SJSA1 (cell line): Measurements from ENCODE around the gene XPNPEP2. TPM values are rescaled to one million over a fixed set of nuclear protein-coding genes. Genes with fewer than 3 reads are reported as not detected.

ENCODE experiments used
- DNase-seq, 2 experiments: peaks; one replicate each; pipeline ENCODE4 v3.0.0-alpha.2; 2015 to 2020; ENCODE audit warnings: low spot score in 2 of 2, low read depth in 1 of 2
- H3K27ac ChIP-seq: fragments of 250-450 bp; sonication (Bioruptor Pico); 2 replicates; pipeline ENCODE4 v1.5.1; 2020; ENCODE audit warnings: mild to moderate bottlenecking, moderate library complexity
- H3K27me3 ChIP-seq: fragments of 250-450 bp; sonication (Bioruptor Pico); replicated peaks from 2 replicates; pipeline ENCODE4 v1.5.1; 2020; ENCODE audit warnings: mild to moderate bottlenecking, moderate library complexity
- H3K36me3 ChIP-seq: fragments of 250-450 bp; sonication (Bioruptor Pico); 2 replicates; pipeline ENCODE4 v1.5.1; 2020; ENCODE audit warnings: mild to moderate bottlenecking
- H3K4me1 ChIP-seq: fragments of 250-450 bp; sonication (Bioruptor Pico); replicated peaks from 2 replicates; pipeline ENCODE4 v1.6.1; 2021; ENCODE audit warnings: mild to moderate bottlenecking
- H3K4me3 ChIP-seq: fragments of 250-450 bp; sonication (Bioruptor Pico); 2 replicates; pipeline ENCODE4 v1.5.1; 2020; ENCODE audit warnings: mild to moderate bottlenecking
- H3K9me3 ChIP-seq: fragments of 250-450 bp; sonication (Bioruptor Pico); replicated peaks from 2 replicates; pipeline ENCODE4 v1.5.1; 2020; ENCODE audit warnings: mild to moderate bottlenecking
- total RNA-seq: library from RNA; depleted of rRNA; stranded (reverse); fragments of >200 nt; shearing (Covaris generic); gene quantifications from 2 replicates; pipeline ENCODE4 v1.2.3, GENCODE V29; 2014

The XPNPEP2 gene
- total RNA-seq, 1 experiment from 2014 or later: 0.03 TPM

DNA sequence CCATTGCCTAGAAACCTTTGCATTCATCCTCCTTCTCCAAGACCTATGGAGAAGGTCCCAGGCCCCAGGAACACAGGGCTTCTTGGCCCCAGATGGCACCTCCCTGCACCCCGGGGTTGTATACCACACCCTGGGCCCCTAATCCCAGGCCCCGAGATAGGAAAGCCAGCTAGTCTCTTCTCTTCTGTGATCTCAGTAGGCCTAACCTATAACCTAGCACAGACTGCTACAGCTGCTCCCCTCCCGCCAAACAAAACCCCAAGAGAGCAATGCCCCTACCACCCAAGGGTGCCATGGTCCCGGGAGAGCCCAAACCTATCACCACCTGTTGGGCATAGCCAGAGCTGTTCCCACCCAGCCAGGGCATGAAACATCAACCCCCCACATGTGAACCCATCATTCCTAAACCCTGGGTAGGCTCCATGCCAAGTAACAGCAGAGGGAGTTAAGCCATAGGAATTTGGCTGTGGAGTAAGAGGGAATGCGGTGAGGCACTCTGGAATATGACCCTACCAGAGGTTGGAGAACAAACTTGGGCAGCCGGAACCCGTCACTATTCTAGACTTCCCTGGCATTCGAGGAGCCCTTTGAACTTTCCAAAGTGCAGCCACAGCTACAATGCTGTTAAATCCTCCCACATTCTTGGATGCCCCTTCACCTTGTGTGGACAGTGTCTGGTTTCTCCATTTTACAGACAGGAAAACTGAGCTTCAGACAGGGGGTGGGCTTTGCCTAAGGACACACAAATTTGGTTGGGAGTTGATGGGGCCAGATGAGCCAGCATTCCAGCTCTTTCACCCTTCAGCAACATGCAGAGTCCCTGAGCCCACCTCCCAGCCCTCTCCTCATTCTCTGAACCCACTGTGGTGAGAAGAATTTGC lies 30.0 kb downstream of the XPNPEP2 start:
- H3K36me3 ChIP-seq: no peaks in the 10 kb centered on the region
- H3K4me3 ChIP-seq: no peak overlapping the region
- no peak for DNase-seq
- H3K27ac ChIP-seq: no peak overlapping the region
- H3K27me3 ChIP-seq: no peaks in the 10 kb centered on the region
- H3K9me3 ChIP-seq: no peaks in the 10 kb centered on the region
- no peaks in the 10 kb centered on the region for H3K4me1 ChIP-seq

DNA sequence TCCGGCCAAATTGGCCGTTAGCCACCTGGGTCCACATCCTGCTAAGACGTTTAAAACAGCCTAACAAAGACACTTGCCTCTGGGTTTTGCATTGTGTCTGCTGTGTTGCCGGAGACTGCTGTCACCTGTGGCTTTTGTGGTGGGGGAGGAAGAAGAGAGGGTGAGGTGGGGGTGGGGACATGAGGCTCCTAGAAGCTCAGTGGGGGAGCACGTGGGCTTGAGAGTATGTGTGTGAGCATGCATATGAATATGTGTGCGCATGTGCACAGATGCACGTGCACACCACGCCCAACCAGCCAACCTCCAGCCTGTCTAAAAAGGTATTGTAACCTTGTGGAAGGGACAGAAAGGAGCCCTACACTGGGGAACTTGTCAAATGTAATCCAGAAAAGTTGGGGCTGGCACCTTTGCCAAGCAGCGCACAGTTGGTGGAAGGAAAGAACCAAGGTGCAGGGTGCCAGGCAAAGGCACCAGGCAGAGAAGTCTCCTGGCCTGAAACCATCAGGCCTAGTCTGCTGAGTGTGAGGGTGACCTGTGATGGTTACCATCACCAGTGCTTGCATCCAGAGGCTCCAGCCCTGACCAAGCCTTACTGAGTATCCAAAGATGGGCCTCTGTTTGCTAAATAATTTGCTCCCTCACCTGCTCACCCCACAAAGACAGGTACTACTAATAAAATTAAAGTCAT lies 30.8 kb downstream of the XPNPEP2 start:
- Histone ChIP-seq H3K9me3 (no peaks in the 10 kb centered on the region), H3K4me1 (no peaks in the 10 kb centered on the region), H3K27me3 (no peaks in the 10 kb centered on the region), H3K36me3 (no peaks in the 10 kb centered on the region), H3K4me3 (no peak overlapping the region), H3K27ac (no peak overlapping the region)
- no peak for DNase-seq

DNA sequence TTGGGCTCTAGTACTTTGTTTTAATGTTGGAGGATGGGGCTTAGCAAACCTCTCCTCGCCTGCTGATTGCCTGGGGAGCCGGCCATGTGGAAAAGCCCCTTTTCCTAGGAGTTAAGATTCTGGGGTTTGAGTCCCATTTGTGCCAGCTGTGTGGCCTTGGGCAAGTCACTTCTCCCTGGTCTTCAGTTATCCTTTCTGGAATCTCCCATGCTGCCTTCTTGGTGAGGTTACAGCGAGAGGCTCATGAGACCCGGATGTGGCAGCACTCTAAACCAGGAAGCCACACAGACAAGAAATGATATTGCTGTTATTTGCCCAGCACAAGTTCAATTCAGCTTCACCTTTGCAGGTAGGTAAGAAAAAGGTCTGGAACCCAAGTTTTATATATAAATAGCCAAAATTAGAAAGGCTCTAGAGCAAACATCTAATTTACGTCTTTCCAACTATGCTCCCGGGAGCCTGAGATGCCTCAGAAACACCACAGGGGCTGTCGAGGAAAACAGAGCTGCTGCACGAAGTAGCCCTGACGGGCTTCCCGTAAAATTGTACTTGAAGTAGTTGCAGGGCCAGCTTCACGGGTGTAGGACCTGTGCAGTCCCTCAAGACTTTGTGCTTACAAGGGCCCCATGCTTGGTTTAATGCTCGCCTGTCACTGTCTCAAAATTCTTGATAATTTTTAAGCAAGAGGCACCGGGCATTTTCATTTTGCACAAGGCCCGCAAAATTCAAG lies 32.7 kb downstream of the XPNPEP2 start:
- DNase-seq: no peak
- Histone ChIP-seq H3K4me1 (no peaks in the 10 kb centered on the region), H3K36me3 (no peaks in the 10 kb centered on the region), H3K27ac (no peak overlapping the region), H3K27me3 (no peaks in the 10 kb centered on the region), H3K4me3 (no peak overlapping the region), H3K9me3 (no peaks in the 10 kb centered on the region)

DNA sequence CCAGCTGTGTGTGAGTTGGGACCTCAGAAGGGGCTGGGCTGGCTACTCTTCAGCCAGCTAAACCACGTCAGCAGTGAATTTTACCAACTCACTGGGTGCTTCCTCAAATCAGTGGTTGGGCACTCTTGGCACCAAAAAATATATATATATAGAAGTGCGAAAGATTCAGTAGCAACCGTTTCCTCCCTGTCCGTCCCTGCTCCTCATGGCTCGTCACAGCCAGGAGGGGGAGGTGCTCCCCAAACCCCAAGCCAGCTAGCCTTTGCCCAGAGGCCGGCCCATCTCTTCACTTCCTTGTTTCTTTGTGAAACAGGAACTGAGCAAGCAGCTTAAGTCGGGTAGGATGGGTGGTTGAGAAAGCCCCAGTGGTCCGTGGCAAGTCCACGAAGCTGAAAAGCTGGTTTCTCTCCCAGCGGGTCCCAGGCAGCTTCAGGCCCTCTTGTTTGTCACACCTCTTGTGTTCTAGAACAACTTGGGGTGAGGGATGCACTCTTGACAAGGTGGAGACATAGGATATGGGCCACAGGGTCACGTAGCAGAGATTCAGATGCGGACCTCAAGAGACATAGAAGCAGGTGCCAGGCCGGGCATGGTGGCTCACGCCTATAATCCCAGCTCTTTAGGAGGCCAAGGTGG lies 34.1 kb downstream of the XPNPEP2 start:
- Histone ChIP-seq H3K9me3 (no peaks in the 10 kb centered on the region), H3K27ac (no peak overlapping the region), H3K27me3 (no peaks in the 10 kb centered on the region), H3K4me3 (no peak overlapping the region), H3K36me3 (no peaks in the 10 kb centered on the region), H3K4me1 (peaks cover 4% of the 10 kb centered on the region; the same call in 1 of the 2 replicates)
- no peak for DNase-seq

DNA sequence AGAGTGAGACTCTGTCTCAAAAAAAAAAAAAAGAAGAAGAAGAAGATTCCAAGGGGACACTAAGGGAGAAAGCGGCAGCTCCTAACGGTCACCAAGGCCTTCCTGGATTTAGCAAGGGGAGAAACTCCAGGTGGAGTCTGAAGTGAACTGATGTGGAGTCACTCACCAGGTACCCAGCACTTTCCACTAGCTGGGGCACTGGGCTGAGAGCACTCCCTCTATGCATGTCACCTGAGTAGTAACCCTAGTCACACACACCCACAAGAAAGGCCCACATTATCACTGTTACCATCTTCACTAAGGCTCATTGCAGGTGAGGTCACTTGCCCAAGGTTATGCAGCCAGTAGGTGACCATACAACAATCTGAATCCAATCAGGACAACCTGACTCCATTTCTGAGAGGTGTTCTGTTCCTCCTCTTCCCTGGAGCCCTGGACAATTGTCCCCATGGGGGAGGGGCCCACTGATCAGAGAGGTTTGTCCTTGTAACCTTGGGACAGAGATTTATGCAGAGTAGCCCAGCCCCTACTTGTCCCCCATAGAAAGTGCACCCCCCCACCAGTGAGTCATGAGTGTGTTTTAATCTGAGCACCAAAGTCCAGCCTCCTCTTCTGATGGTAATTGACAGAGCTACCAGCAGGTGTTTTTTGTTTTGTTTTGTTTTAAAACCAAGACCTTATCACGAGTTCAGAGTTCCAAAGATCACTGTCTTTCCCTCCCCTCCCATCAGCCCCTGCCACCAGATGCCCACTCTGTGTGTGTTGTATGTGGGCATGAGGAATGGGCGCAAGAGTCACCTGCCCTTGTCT lies 35.1 kb downstream of the XPNPEP2 start:
- no peaks in the 10 kb centered on the region for H3K27me3 ChIP-seq
- DNase-seq: no peak
- H3K36me3 ChIP-seq: no peaks in the 10 kb centered on the region
- H3K4me1 ChIP-seq: peaks cover 4% of the 10 kb centered on the region; the same call in 1 of the 2 replicates
- no peak overlapping the region for H3K4me3 ChIP-seq
- H3K9me3 ChIP-seq: no peaks in the 10 kb centered on the region
- H3K27ac ChIP-seq: no peak overlapping the region

DNA sequence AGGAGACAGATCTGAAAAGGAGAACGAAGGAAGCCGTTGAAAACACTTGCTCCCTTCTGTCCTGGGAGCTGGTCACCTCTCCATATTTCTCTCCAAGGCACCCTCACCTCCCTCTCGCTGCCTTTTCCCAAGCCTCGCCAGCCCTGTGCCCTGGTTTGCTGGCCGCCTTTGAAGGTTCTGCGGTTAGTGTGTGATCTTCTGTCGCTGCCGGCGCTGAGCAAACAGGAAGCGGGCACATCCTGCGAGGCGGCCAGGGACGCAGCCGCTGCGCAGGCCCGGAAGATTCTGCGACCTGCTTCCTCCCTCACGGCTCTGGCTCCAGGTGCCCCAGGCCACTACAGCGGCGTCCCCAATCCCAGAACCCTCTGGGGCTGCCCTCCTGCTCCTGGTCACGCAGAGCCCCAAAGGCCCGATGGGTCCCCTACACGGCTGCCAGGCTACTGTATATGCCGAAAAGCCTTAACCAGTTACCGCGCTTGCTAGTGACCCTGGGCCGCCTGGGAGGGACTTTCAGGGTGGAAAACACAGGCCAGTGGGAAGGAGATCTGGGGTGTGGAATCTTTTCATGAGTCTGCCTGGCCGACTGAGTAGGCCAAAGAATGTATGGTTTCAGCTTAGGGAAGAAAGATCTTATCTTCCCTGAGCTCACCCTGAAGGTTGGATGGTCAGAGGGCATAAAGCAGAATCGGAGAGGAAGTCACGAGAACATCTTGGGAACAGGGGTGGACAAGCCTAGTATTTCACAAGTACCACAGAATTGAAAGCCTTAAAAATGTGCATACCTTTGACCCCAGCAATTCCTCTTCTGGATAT lies 38.6 kb downstream of the XPNPEP2 start:
- Histone ChIP-seq H3K27me3 (no peaks in the 10 kb centered on the region), H3K4me1 (peaks cover 4% of the 10 kb centered on the region; the same call in 1 of the 2 replicates), H3K4me3 (no peak overlapping the region), H3K9me3 (no peaks in the 10 kb centered on the region), H3K36me3 (no peaks in the 10 kb centered on the region), H3K27ac (no peak overlapping the region)
- peak in 1 of 2 experiments; percentile 4 for DNase-seq

DNA sequence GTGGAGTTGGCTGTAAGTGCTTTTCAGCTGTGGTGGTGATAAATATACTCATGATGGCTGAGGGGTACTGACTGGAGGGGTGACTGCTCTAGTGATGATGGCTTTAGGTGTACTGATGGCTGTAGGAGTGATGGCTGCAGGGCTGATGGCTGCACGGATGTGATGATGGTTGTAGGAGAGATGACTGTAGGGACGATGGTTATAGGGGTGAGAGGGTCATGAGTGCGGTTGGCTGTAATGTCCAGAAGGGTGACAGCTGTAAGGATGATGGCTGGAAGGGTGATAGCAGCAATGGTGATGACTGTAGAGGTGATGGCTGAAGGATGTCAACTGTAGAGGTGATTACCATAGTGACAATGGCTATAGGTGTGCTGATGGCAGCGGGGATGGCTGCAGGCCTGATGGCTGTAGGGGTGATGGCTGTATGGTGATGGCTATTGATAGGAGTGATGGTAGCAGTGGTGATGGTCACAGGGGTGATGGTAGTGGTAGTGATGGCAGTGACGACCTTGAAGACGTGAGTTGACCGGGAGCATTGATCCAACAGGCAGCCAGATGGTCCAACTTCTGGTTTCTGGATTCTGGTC lies 40.4 kb downstream of the XPNPEP2 start:
- peaks cover 4% of the 10 kb centered on the region; the same call in 1 of the 2 replicates for H3K4me1 ChIP-seq
- no peak overlapping the region for H3K4me3 ChIP-seq
- no peak for DNase-seq
- H3K27ac ChIP-seq: no peak overlapping the region
- H3K9me3 ChIP-seq: no peaks in the 10 kb centered on the region
- no peaks in the 10 kb centered on the region for H3K36me3 ChIP-seq
- no peaks in the 10 kb centered on the region for H3K27me3 ChIP-seq

DNA sequence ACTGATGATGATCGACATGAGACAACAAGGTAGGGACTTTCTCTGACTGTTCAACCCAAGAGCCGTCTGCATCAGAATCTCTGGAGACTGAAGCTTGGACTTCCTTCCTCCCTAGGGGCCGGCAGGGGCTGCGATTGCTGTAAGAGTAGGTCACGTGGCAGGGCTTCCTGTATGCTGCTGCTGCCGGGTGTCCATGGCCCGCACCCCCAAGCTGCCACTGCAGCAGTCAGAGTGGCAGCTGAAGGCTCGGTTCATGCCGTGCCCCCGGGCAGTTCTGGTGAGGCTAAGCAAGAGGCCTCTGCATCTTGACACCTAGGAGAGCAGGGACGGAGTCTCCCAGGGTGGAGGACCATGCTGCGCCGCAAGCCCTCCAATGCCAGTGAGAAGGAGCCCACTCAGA lies 41.0 kb downstream of the XPNPEP2 start, which contains the start of gene SASH3:
Gene SASH3 (plus strand): TSS at position 203 of the 400 bp plus-strand sequence. CDS start 149 bp downstream, at position 352.
- H3K9me3 ChIP-seq: no peaks in the 10 kb centered on the region
- no peak for DNase-seq
- no peaks in the 10 kb centered on the region for H3K27me3 ChIP-seq
- peaks cover 4% of the 10 kb centered on the region; the same call in 1 of the 2 replicates for H3K4me1 ChIP-seq
- H3K27ac ChIP-seq: no peak within 1 kb of the TSS
- H3K4me3 ChIP-seq: no peak within 1 kb of the TSS
- no peaks in the 10 kb centered on the region for H3K36me3 ChIP-seq

DNA sequence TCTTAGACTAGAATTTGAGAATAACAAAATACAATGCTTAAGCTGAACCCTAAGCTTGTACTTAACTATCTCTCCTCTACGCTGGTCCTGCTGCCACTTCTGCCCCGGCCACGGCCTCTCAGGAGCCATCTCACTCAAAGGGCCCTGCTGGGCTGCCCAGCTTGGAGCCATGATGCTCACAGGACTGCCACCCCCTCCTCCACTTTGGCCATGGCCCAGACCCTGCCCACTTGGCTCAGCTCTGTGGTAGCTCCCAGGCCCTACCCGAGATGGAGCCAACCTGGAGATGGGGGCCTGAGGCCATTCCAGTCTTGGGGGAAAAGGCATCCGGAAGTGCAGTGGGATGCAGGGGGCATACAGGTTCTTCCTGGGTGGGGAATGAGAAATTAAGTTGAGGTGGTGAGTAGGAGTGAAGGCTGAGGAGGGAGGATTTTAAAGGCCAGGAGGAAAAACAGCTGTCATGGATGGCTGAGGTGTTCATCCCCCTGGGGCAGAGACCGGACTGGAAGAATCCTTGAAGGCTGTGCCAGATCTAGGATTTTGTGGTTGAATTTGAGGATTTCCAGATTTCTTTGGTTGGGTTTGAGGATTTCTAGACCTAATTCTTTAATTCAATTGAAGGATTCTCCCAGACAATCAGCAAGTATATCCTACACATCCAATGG lies 41.8 kb downstream of the XPNPEP2 start:
- no peak for DNase-seq
- Histone ChIP-seq H3K9me3 (no peaks in the 10 kb centered on the region), H3K36me3 (no peaks in the 10 kb centered on the region), H3K27me3 (no peaks in the 10 kb centered on the region), H3K27ac (no peak overlapping the region), H3K4me3 (no peak overlapping the region), H3K4me1 (peaks cover 4% of the 10 kb centered on the region; the same call in 1 of the 2 replicates)

DNA sequence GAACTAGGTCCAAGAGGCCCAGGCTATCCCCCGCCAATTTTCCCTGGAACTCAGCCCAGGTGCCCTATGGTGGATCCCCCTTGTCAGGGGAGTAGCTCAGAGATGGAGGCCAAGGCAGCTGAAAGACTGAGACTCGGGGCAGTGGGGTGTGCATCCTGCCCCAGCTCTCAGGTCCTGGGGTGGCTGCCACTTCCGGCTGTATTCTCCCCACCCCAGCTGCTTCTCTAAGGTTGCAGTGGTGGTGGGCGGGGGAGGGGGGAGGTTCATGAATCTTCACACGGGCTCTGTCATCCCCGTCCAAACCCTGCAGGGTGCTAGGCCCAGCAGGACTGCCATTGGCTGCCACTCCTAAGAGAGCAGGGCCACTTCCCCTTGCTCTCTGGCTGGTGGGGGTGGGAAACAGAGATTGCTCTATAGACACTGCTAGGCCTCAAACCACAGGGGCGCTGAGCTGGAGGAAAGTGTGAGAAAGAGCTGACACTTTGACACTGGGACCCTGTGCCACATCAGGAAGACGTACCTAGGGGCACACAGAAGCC lies 42.4 kb downstream of the XPNPEP2 start:
- Histone ChIP-seq H3K36me3 (no peaks in the 10 kb centered on the region), H3K4me3 (no peak overlapping the region), H3K27ac (no peak overlapping the region), H3K27me3 (no peaks in the 10 kb centered on the region), H3K4me1 (peaks cover 4% of the 10 kb centered on the region; the same call in 1 of the 2 replicates), H3K9me3 (no peaks in the 10 kb centered on the region)
- no peak for DNase-seq
